ENCODE data around the gene AAK1. TPM values are rescaled to one million over a fixed set of nuclear protein-coding genes. Genes with fewer than 3 reads are reported as not detected.
"Not testable (repeated sequence)": the region's sequence is repeated elsewhere in the genome, so short reads cannot be mapped to it uniquely, and the experiment has no call there.

Gene AAK1
- 16.3 TPM for polyA plus RNA-seq (ENCODE audit: insufficient read length)

DNA sequence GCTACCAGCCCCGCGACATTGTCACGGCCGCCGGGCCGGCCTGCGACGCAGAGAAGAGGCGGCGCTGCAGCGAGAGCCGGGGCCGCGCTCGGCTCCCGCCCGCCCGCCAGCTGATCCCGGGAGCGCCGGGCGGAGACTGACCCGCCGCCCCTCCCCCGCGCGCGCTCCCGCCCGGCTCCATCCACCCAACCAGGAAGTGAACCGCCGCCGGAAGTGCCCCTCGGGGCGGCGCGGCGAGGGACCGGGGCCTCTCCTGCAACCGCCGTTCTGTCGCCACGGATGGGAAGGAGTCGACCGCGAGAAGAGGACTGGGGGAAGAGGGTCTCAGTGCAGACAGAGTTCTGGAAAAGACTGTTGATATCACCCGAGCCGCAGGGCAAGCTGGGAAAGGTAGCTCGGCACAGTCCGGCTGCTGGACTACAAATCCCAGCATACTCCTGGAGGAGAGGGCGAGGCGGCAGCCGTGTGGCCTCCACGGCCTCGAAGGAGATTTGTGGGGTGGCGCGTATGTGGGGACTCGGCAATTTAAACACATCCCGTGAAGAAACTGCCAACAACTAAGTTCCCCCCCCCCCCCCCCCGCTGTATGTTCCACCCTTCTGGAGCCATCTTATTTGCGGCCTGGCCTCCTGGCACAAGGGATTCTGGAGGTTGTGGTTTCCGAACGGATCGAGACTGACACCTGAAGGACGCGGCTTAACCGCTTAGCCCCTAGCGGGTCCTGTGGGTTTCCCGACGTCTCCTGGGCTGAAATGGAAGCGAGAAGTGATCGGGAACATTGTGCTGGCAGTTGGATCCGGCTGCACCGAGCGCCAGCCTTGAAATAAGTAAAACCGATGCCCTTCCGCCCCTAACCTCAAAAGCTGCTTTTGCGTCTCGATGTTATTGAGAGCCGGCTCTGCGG, at the start of gene AAK1:
Gene AAK1, minus strand, starts transcription at position 138 of the 904 bp plus-strand sequence. CDS start 699 bp downstream, outside the sequence.
- DNase-seq: peak; percentile 97

DNA sequence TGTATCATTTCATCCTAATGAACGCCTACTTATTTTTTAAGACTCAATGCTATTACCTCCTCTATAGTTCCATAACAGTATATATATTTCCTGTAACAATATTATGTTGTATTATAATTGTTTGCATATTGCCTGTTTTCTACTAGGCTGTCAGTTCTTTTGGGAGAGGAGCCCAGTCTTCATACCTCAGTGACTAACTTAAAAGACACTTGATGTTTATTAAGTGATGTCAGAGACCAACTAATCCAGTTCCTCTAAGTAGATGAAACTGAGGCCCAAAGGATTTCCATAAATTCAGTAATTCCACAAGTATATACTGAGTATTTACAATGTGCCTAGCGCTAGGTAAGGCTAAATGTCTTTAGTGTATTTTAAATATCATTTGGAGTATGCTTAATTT, 48.9 kb upstream of the AAK1 start:
- no peak for DNase-seq

DNA sequence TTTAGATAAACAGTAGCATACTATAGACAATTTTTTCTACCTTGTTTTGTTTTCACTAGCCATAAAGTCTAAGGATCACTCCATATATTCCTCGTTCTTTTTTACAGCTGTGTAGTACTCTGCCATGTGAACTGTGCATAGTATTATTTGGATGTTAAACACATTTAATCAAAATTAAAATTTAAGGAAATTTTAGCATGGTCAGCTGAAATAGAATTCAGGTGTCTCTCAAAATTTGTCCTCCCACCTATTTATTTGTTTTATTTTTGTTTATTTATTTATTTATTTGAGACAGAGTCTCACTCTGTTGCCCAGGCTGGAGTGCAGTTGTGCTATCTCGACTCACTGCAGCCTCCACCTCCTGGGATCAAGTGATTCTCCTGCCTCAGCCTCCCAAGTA, 46.4 kb upstream of the AAK1 start:
- DNase-seq: no peak

DNA sequence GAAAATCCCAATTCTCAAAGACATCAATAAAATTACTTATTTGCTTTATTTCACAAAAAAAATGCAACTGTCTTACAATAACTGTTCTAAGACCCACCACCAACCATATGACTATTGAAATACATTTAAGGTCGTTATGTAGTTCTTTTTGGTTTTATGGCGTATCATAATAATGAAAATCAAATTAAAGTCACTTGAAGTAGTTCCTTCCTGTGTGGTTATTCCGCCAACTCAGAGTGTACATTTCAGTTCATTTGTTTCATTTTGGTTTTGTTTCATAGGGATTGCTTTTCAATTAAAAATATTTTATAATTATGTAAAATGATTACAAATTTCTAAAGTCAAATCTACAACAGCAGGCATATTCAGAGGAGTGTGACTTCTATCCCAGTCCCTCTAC, 45.9 kb upstream of the AAK1 start:
- no peak for DNase-seq

DNA sequence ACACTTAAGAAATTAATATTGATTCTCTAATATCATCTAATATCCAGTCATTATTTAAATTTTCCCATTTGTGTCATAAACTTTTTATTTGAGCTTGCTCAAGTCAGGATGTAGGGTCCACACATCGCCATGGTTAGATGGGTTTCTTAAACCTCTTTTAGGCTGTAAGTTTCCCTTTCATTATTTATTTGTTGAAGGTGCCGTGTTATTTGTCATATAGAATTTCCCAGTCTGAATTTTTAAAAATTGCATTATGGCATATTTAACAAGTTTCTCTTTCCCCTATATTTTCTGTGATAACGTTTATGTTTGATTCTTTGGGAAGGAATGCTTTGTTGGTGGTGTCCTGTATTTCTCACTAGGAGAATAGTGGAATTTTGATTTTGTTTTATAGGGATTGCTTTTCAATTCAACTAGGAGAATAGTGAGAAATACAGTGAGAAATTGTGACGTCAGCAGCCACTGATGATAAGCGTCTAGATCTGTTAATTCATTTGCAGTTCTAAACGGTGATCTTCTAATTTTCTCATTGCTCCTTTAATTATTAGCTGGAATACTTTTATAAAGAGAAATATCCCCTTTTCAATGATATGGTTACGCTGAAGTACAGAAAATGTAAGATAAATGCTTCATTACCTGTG, 44.6 kb upstream of the AAK1 start:
- DNase-seq: no peak

DNA sequence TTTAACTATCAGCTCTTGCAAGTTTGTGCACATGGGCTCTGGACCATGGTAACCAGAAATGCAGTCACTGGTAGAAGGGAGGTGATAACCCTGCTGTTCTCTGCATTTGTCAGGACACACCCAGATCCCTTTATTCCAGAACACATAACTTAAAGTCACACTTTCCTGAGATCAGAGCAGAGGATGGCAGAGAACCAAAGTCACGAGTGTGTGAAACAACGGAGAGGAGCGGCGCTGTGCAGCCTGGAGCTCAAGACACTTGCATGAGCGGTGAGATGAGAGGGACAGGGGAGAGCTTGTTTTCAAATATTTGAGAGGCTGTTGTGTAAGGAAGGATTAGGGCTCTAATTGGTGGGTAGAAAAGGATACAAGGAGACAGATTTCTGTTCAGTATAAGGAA, 43.3 kb upstream of the AAK1 start:
- no peak for DNase-seq

DNA sequence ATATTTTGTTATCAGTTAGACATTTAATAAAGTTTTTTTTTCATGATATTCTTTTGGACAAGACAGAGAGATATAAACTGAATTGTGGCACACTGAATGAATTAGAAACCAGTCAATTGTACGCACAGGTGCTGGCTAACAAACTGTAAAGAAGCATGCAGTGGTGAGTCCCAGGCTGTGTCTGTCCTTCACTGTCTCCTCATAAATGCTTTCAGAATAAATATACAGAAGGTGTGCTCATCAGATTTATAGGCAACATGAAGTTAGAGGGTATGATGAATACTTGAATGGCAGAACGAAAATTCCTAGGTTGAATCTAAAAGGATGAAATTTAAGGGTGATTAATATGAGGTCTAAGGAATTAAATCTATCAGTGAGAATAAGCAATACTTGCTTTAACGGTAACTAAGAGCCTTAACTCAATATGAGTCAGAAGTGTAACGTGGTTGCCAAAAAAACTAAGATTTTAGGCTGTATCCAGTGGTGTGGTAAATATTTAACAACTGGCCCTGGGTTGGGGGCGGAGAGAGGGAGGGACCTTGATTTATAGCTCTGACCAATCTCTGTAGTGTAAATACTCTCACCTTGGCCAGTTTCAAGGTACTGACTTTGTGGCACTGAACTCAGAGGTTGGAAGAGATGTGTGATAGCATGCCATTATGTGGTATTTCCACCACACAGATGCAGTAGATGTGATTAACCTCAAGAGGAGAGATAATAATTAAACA, 41.9 kb upstream of the AAK1 start:
- DNase-seq: no peak

DNA sequence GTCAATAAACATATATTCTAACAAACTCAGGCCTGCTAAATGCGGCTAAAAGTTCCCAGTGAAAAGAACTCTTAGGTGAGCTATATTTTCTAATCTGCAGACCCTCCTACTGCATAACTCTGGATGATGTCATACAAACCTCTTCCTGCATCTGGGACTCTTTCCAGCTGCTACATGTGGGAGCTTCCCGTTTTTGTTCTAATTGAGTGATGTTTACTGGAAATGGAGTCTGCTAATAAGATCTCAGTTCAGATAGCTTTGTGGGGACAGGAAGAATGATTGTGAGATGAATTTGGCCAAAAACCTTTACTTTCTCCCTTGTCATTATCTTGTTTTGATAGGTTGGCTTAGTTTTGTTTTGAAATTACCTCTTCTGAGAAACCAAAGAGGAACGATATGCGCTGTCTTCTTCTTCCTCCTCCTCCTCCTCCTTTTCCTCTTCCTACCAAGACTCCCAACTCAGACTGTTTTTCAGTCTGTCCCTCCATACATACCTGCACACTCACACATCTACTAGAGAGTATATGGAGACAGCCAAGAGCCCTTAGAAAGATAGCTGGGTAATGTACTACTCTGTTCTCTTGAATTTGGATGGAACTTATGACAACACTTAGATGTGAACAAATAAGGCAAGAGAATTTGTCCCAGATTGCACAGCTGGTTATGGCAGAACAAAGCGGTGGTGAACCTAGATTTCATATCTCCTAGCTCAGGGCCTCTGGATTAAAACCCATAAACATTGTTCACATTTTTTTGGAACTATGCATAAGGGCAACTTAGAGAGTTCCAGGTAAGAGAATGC, 39.8 kb upstream of the AAK1 start:
- DNase-seq: peak; percentile 59

DNA sequence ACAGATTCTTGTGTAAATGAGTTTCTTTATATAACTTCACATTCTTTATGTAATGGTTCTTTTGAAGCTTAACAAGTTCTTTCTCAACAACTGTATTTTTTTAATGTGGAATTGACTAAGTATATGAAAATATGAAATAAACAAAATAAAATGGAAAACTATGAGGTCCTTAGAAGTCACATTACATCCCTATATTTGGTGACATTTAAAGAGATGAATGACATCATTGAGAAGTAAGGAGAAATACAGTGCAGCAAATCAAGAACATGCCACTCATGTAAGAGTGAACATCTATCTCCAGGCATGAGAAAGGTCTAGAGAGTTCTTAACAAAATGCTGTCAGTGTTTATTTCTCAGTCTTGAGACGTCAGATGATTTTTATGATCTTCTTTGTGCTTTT, 39.0 kb upstream of the AAK1 start:
- DNase-seq: no peak

DNA sequence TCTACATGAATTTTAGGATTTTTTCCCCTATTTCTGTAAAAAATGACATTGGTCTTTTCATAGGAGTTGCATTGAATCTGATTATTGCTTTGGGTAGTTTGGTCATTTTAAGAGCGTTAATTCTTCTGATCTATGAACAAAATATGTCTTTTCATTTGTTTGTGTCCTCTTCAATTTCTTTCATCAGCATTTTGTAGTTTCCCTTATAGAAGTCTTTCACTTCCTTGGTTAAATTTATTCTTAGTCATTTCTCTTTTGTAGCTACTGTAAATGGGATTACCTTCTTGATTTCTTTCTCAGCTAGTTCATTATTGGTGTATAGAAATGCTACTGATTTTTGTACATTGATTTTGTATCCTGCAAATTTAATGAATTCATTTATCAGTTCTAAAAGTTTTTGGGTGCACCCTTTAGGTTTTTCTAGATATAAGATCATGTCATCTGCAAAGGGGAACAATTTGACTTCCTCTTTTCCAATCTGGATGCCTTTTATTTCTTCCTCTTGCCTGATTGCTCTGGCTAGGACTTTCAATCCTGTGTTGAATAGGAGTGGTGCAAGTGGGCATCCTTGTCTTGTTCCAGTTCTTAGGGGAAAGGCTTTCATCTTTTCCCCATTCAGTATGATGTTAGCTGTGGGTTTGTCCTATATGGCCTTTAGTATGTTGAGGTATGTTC, 36.6 kb upstream of the AAK1 start:
- no peak for DNase-seq

DNA sequence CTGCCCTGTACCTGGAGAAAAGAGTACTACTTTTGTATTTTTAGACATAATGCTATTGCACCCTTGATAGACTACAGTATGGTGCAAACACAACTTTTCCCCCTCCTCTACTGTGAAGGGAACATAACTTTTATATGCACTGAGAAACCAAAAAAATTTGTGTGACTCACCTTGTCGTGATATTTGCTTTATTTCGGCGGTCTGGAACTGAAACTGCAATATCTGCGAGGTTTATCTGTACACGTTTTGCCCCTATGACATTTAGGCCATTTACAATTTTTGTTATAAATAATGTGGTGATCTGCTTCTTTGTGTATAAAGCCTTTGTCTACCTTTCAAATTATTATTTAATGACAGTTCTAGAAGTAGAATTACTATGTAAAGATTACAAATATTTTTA, 34.4 kb upstream of the AAK1 start:
- no peak for DNase-seq

DNA sequence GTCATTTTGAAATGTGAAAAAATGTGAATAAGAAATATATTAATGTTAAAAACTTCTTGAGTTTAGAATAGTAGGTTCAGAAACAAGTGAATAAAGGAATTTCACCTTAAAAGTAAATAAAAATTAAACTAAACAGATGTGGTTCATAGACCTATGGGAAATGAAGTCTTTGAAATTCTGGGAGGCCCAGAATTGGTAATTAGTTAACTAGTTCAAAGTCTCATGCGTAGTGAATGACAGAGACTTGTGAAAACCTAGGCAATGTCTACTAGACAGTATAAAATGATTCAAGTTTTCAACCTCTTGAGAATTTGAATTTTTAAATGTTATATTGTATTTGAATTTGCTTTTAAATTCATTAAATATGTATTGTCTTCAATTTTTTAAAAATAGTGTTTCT, 32.6 kb upstream of the AAK1 start:
- DNase-seq: no peak

DNA sequence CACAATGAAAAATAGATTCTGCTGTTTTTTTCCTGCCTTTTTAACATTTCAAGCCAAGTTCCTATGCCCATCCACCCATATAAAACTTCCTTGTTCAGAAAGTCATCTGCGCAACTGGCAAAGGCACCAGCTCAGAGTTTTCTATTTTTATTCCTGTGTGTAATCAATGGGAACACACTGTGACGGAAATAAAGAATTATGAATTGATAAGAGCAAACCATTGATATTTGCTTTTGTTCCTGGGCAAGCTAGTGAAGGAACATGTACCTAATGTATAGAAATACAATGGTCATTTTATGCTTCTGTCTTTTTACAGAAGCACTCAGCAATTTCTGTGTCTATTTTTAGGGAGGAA, 30.8 kb upstream of the AAK1 start:
- DNase-seq: no peak

DNA sequence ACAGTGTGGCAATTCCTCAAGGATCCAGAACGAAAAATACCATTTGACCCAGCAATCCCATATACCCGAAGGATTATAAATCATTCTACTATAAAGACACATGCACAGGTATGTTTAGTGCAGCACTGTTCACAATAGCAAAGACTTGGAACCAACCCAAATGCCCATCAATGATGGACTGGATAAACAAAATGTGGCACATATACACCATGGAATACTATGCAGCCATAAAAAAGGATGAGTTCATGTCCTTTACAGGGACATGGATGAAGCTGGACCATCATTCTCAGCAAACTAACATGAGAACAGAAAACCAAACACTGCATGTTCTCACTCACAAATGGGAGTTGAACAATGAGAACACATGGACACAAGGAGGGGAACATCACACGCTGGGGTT, 29.6 kb upstream of the AAK1 start:
- DNase-seq: not testable (repeated sequence)

DNA sequence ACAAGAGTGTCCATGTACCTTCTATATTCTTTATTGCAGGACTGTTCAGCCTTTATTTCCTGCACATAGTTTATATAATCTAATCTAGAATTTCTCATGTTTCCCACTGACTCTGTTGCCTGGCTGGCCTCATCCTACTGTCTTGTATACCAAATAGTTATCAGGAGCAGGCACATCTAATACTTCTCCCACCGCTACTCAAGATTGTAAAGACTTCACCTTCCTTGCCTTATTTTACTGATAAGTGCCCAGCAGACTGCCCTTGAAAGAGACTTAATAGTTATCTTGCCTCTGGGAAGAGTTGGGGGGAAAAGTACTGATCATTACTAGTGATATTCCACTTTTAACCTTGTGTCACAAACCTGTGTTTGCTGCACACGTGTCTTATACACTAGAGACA, 26.1 kb upstream of the AAK1 start:
- no peak for DNase-seq

DNA sequence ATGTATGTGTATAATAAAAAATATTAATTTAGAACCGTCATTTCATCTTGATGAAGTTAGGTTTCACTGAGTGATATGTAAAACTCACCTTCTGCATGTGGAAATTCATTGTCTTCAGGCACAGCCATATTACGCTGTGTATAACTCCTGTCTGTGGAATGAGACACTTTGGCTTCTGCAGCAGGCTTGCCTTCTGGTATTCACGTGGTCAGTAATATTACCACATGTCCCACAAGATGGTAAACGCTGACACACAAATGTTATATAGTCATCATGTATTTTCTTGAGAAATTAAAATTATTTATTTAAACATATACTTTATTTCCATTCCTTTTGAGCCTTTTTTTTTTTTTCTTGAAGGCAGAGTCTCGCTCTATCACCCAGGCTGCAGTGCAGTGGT, 25.1 kb upstream of the AAK1 start:
- DNase-seq: no peak

DNA sequence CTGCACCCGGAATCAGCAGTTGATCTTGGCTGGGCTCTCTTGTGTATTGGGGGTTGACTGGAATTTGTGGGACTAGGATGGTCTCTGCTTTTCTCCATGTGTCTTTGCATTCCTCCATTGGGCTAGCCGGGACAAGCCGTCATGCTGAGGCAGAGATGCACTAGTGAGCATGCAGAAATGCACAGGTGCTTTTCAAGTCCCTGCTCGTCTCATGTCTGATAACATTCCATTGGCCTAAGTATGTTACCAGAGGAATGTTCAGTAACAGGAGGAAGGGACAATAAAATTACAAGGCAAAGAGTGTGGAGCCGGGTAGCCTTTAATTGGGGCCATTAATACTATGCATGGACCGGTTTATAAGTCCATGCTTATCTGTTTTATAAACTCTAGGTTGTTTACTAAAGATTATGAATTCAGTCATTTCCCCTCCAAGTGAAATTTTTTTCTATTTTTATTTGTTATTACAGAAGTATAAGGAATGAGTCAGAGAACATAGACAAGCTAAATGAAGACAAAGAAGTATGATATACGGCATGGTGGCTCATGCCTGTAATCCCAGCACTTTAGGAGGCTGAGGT, 24.4 kb upstream of the AAK1 start:
- no peak for DNase-seq

DNA sequence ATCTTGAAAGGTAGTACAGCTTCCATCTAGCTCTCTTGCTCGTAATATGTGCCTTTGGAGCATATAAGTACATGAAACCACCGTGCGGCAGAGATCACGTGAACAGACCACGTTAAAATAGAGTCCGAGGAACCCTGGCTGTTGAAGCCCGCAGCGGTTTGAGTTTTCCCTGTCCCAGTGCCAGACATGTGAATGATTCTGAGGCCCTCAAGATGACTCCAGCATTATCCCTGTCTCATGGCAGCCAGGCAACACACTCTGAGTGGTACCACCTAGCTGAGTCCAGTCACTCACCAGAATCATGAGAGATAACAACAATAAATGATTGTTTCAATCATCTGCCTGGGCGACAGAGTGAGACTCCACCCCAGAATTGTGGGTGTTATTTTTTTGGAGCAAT, 21.6 kb upstream of the AAK1 start:
- DNase-seq: no peak

DNA sequence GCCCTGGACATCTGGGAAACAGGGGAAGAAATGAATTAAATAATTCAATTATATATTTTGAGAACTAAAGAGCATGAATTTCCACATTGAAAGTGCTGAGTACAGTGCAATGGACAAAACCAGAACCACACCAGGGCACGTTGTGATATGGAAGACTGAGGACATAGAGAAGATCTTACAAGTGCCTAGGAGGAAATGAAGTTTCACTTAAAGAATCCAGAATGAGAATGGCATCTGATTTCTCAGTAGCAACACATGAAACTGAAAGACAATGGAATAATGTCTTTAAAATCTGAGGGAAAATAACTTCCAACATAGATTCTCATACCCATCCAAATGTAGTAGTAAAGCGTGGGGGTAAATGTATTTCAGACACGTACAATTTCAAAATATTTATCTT, 20.3 kb upstream of the AAK1 start:
- DNase-seq: no peak

DNA sequence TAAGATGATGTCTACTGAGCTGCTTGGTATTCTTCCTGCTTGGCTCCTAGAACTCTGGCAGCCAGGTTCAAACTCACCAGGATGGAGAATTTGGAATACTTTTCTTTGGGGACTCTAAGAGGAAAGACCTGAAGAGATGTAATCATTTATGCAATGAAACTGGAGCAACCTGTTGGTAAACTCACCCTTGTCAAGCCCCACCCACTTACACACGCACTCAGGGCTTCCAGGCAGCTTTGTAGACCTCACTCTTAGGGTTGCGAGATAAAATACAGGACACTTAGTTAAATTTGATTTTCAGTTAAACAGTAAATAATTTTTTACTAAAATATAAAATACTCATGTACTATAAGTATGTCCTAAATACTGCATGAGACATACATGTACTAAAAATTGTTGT, 19.0 kb upstream of the AAK1 start:
- DNase-seq: not testable (repeated sequence)

DNA sequence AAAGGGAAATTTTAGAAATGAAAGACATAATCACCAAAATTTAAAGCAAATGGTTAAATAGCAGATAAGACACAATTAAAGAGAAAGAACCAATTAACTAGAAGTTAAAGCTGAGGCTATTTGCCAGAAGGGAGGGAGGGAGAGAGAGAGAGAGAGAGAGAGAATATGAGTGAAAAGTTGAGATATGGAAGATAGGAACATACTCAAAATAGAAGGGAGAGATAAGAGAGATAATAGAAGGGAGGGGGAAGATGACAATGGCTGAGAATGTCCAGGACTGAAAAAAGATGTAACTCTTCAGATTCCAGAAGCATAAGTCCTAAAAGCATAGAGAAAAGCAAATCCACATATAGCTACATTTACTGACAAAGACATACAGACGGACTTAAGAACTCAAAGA, 17.1 kb upstream of the AAK1 start:
- DNase-seq: no peak
